Smooth muscle cell of the umbilical artery (primary cell): ENCODE data around the gene FGD2. TPM values are rescaled to one million over a fixed set of nuclear protein-coding genes. Genes with fewer than 3 reads are reported as not detected.

Source experiments
- total RNA-seq: library from RNA; depleted of rRNA; stranded (reverse); fragments of >200 nt; gene quantifications from 2 replicates; pipeline ENCODE4 v1.2.3, GENCODE V29; 2014

FGD2 gene
- total RNA-seq = not detected in 2 replicates

GRCh38 chr6:37005061-37005810, at the start of gene FGD2:
TSS of gene FGD2 (plus strand) at chr6:37005655. CDS start at chr6:37005818, 163 bp downstream.

GRCh38 chr6:36985808-36986703, 19.4 kb upstream of the FGD2 start, which contains the start of gene MTCH1:
TSS of gene MTCH1 (minus strand) at chr6:36986196. CDS start at chr6:36986173, 23 bp downstream.

Other genes starting within 250 kb of the FGD2 start
- 0.18 and 0.30 TPM in 2 replicates for gene CPNE5, start 166.2 kb upstream of the FGD2 start, total RNA-seq
- 31.6 and 43.4 TPM in 2 replicates for gene PPIL1, start 130.9 kb upstream of the FGD2 start, total RNA-seq
- 55.0 and 63.8 TPM in 2 replicates for gene C6orf89, start 119.7 kb upstream of the FGD2 start, total RNA-seq
- gene PI16, start 50.9 kb upstream of the FGD2 start, total RNA-seq = 0.23 and 0.59 TPM in 2 replicates
- 339 and 394 TPM in 2 replicates for gene MTCH1, start 19.5 kb upstream of the FGD2 start, total RNA-seq
- 7.6 and 21.7 TPM in 2 replicates for gene PIM1, start 164.5 kb downstream of the FGD2 start, total RNA-seq